Gastroesophageal sphincter (tissue), 3 donors: ENCODE data around the gene ACAD10.

Source experiments
- CTCF ChIP-seq, 4 experiments: fragments of 200-600 bp in 2 of 4; fragments of 450-650 bp in 2 of 4; sonication (generic) in 1 of 4; IDR thresholded peaks; one replicate each; pipeline ENCODE4 v1.5.1; 2017 to 2019; ENCODE audit warnings: antibody characterized with exemption in 4 of 4, mild to moderate bottlenecking in 2 of 4, moderate library complexity in 2 of 4
- EP300 ChIP-seq: sonication (generic); formaldehyde crosslinking; IDR thresholded peaks from one replicate; pipeline ENCODE4 v1.6.1; 2017; ENCODE audit warnings: antibody characterized with exemption, mild to moderate bottlenecking
- POLR2A ChIP-seq, 2 donors: fragments of 450-650 bp; IDR thresholded peaks; one replicate each; pipeline ENCODE4 v1.6.1; 2017; ENCODE audit warnings: antibody characterized with exemption in 2 of 2, mild to moderate bottlenecking in 2 of 2, moderate library complexity in 1 of 2
- POLR2AphosphoS5 ChIP-seq: sonication (generic); formaldehyde crosslinking; IDR thresholded peaks from one replicate; pipeline ENCODE4 v1.6.1; 2017; ENCODE audit warnings: antibody characterized with exemption

DNA sequence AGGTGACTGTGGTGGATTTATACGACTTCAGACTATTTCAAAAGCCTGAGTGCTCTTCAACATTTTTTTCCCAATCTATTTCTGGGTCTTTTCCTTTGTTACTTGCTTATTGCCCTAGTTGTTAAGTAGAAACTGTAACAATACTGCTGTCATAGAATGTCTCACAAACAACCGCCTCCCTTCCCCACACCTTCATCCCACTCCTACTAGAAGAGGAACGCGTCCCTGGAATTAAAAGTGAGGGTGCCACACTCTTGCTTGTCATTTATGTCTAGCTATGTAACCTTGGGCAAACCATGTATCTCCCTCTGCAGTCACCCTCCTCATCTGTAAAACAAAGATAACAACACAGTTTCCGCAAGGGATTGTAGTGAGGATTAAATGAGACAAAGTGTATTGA is 8.7 kb upstream of the ACAD10 start:
- TF ChIP-seq CTCF (IDR thresholded peaks at IDR 0.05): no peak
- no peak for TF ChIP-seq POLR2A (IDR thresholded peaks at IDR 0.05)
- no peak for TF ChIP-seq POLR2AphosphoS5
- TF ChIP-seq EP300: no peak
